HepG2 (cell line): Measurements from ENCODE around the gene CCDC197. TPM values are rescaled to one million over a fixed set of nuclear protein-coding genes. Genes with fewer than 3 reads are reported as not detected.

Experiments used
- ATAC-seq: fragments of 200-7000 bp; cut with Tn5 transposase; 3 replicates; pipeline ENCODE4 v1.9.1; 2020; ENCODE audit warnings: mild to moderate bottlenecking, moderate library complexity
- BruUV-seq: library from RNA; stranded (reverse); fragments of 400-500 nt; replicated peaks from 2 replicates; lab custom pipeline; 2021; lab: Mats Ljungman, UMichigan
- CTCF ChIA-PET: fragments of 300-600 bp; formaldehyde crosslinking; extraction: SDS; loops from one replicate; lab custom pipeline; 2021; ENCODE audit warnings: low total read pairs, inconsistent platforms, low intra/inter-chr PET ratio; lab: Yijun Ruan, JAX
- POLR2A ChIA-PET: fragments of 350-600 bp; sonication (Branson Sonifier 250); formaldehyde crosslinking; loops from one replicate; lab custom pipeline; 2020; ENCODE audit warnings: antibody characterized with exemption, inconsistent platforms; lab: Yijun Ruan, JAX
- DNase-seq: peaks from one replicate; pipeline ENCODE4 v3.0.0-alpha.2; 2015; ENCODE audit warnings: low spot score
- FAIRE-seq: peaks from 3 replicates; lab custom pipeline; 2011; peaks lifted over from hg19 to GRCh38; lab: Jason Lieb, UNC
- H2AFZ ChIP-seq: one replicate; pipeline ENCODE4 v1.6.1; 2011; ENCODE audit warnings: low read length, inconsistent platforms
- H3K27ac ChIP-seq: fragments of 300-600 bp; 3 replicates; pipeline ENCODE4 v1.8.0; 2011; ENCODE audit warnings: mixed run types, mild to moderate bottlenecking, mixed read lengths, low read length, inconsistent platforms; ENCODE audit not compliant: insufficient read depth; ENCODE audit errors: extremely low read length
- H3K27me3 ChIP-seq, 2 experiments: fragments of 200-600 bp in 1 of 2; 2 replicates in 1 of 2; 3 replicates in 1 of 2; pipeline versions ENCODE4 v1.6.0 to v1.8.0; 2011; ENCODE audit warnings: low read length in 2 of 2, mild to moderate bottlenecking in 2 of 2, moderate library complexity in 2 of 2, inconsistent platforms in 1 of 2; ENCODE audit not compliant: insufficient read depth in 2 of 2, control insufficient read depth in 1 of 2
- H3K36me3 ChIP-seq, 2 experiments: fragments of 200-600 bp in 1 of 2; replicated peaks in 1 of 2; 2 replicates in 1 of 2; 3 replicates in 1 of 2; pipeline versions ENCODE4 v1.5.1 to v1.8.0; 2011; ENCODE audit warnings: low read length in 2 of 2, inconsistent platforms in 1 of 2; ENCODE audit not compliant: insufficient read depth in 2 of 2, control insufficient read depth in 1 of 2
- H3K4me1 ChIP-seq: 2 replicates; pipeline ENCODE4 v1.5.1; 2012; ENCODE audit warnings: low read length, inconsistent platforms; ENCODE audit not compliant: insufficient read depth
- H3K4me2 ChIP-seq: 2 replicates; pipeline ENCODE4 v1.6.0; 2011; ENCODE audit warnings: low read depth, low read length, inconsistent platforms
- H3K4me3 ChIP-seq, 3 experiments: fragments of 200-600 bp in 1 of 3; sonication (generic), shearing (Covaris generic) in 1 of 3; replicated peaks in 1 of 3; 2 replicates each; pipeline ENCODE4 v1.5.1; 2011 to 2016; ENCODE audit warnings: low read length in 3 of 3, inconsistent platforms in 2 of 3, low read depth in 2 of 3, mild to moderate bottlenecking in 2 of 3, control low read depth in 1 of 3, mixed read lengths in 1 of 3; ENCODE audit not compliant: insufficient read depth in 1 of 3
- H3K79me2 ChIP-seq: one replicate; pipeline ENCODE4 v1.6.1; 2011; ENCODE audit warnings: low read length, inconsistent platforms; ENCODE audit not compliant: insufficient read depth
- H3K9ac ChIP-seq: 2 replicates; pipeline ENCODE4 v1.6.0; 2011; ENCODE audit warnings: mild to moderate bottlenecking, low read depth, low read length, inconsistent platforms; ENCODE audit not compliant: insufficient read depth
- H3K9me3 ChIP-seq: 2 replicates; pipeline ENCODE4 v1.5.1; 2012; ENCODE audit warnings: mild to moderate bottlenecking, low read length
- H4K20me1 ChIP-seq: 2 replicates; pipeline ENCODE4 v1.6.0; 2011; ENCODE audit warnings: inconsistent platforms, mild to moderate bottlenecking, low read length, moderate library complexity; ENCODE audit not compliant: insufficient read depth
- ADNP ChIP-seq: sonication (generic); formaldehyde crosslinking; IDR thresholded peaks from 2 replicates; pipeline ENCODE4 v1.4.0; 2020; ENCODE audit warnings: missing genetic modification reagents
- IRF2 ChIP-seq: IDR thresholded peaks from 2 replicates; pipeline ENCODE4 v1.6.1; 2018; ENCODE audit warnings: missing genetic modification reagents, missing compliant biosample characterization
- MEIS1 ChIP-seq: sonication (generic); formaldehyde crosslinking; IDR thresholded peaks from 2 replicates; pipeline ENCODE4 v1.9.0; 2021; ENCODE audit warnings: mild to moderate bottlenecking, missing genetic modification reagents, moderate library complexity, borderline replicate concordance
- ZNF629 ChIP-seq: sonication (generic); formaldehyde crosslinking; conservative IDR thresholded peaks from 2 replicates; pipeline ENCODE4 v1.5.0; 2020; ENCODE audit warnings: missing genetic modification reagents
- WGBS: methylation state at CpG from one replicate; pipeline ENCODE4 v1.1.6; 2017; ENCODE audit warnings: low lambda C conversion rate; 5-methylcytosine and 5-hydroxymethylcytosine counted together
- in situ Hi-C: cut with HindIII; loops from 2 replicates; pipeline ENCODE4 v1.10.0; 2017; ENCODE audit warnings: low pct_unique_long_range_greater_than_20kb; ENCODE audit not compliant: extremely low pct_ligation_motif_present
- intact Hi-C: fragments of 100-400 bp; cut with micrococcal nuclease; formaldehyde crosslinking; loops from one replicate; pipeline ENCODE4 v1.10.0; 2022; ENCODE audit not compliant: unreplicated experiment
- polyA plus RNA-seq, 8 experiments: library from polyadenylated mRNA; depleted of rRNA in 3 of 8; stranded (reverse) in 7 of 8; unstranded in 1 of 8; fragments of >200 nt; fragmentation: Illumina TruSeq in 4 of 8; extraction: Trizol in 4 of 8; gene quantifications; 2 replicates each; pipeline versions ENCODE4 v1.2.1 to v1.2.3, GENCODE V29; 2011 to 2016; ENCODE audit warnings: low read depth in 4 of 8, missing spikeins in 1 of 8, mixed read lengths in 1 of 8; ENCODE audit not compliant: insufficient read depth in 1 of 8
- total RNA-seq, 5 experiments: library from RNA; depleted of rRNA; stranded (reverse); fragments of >200 nt; fragmentation: Illumina TruSeq; extraction: Trizol; gene quantifications; 2 replicates each; pipeline ENCODE4 v1.2.3, GENCODE V29; 2016; ENCODE audit warnings: low read depth in 1 of 5
- TF ChIP-seq, protein P1 (sequence below): sonication (generic); formaldehyde crosslinking; IDR thresholded peaks from 2 replicates; pipeline ENCODE4 v1.4.0; 2020; ENCODE audit warnings: missing genetic modification reagents
- TF ChIP-seq, protein P2 (sequence below): sonication (generic); formaldehyde crosslinking; conservative IDR thresholded peaks from 2 replicates; pipeline ENCODE4 v1.4.0; 2020; ENCODE audit warnings: mild to moderate bottlenecking, missing genetic modification reagents, moderate library complexity

Gene CCDC197
- total and polyA plus RNA-seq, 2 of the 13 experiments (the other 11 are each of a cell fraction or from before 2014, with no cell fraction given), result 0.11 to 0.13 TPM

DNA sequence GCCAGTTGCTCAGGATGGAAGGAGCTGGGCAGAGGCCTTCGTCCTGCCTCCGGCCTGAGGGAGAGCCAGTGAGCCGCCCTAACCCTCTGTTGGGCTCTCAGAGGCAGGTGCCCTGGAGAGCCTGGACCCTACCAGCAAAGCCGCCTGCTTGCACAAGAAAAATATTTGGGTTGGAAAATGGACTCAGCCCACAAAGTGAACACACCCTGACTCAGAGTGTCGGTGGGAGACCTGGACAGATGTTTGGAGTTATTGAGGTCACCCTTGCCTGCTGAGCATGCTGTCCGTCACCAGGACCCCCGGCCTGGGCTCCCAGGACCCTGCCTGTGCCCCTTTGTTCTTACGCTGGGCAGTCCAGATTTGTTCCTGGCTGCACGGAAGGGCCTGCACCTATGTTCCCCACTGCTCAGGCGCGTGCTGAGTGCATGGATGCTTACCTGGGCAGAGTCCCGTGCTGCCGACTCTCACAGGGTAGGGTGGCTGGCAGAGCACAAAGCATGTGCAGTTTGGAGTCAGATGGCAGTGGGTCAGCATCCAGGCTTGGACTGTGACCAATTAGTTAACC, 47.5 kb upstream of the CCDC197 start:
- in situ Hi-C loops (no loop called here), intact Hi-C loops (loop anchor here (10.0 kb wide), 1 partner anchor 185 kb away; no protein-coding TSS in a partner anchor)
- H3K27me3 ChIP-seq, result no peaks in the 10 kb centered on the region; a peak in 2 of 5 replicates
- H3K4me2 ChIP-seq, result no peak overlapping the region
- ChIA-PET CTCF (no interaction called here), POLR2A (interaction anchor here (1.3 to 1.4 kb wide), 2 partner anchors 10 to 16 kb away, joined by 3 read pairs; no protein-coding TSS in a partner anchor)
- no peak for TF ChIP-seq IRF2
- peak; percentile 61; the same call in 1 of the 2 replicates for TF ChIP-seq ZNF629 (CRISPR knock-in tag)
- no peak for TF ChIP-seq MEIS1 (CRISPR knock-in tag)
- no peak overlapping the region for H3K4me3 ChIP-seq
- ATAC-seq (no peak), FAIRE-seq (no peak), DNase-seq (no peak)
- no peaks in the 10 kb centered on the region for H3K9me3 ChIP-seq
- H3K36me3 ChIP-seq, result no peaks in the 10 kb centered on the region
- H4K20me1 ChIP-seq, result no peaks in the 10 kb centered on the region
- H3K4me1 ChIP-seq, result peaks cover 54% of the 10 kb centered on the region
- no peaks in the 10 kb centered on the region for H3K79me2 ChIP-seq
- no peak overlapping the region for H3K27ac ChIP-seq
- no peak overlapping the region for H3K9ac ChIP-seq
- H2AFZ ChIP-seq, result no peak overlapping the region
- no TSS peak for BruUV-seq
- WGBS, result 90% methylated on average over 3 of the region's 13 CpGs

DNA sequence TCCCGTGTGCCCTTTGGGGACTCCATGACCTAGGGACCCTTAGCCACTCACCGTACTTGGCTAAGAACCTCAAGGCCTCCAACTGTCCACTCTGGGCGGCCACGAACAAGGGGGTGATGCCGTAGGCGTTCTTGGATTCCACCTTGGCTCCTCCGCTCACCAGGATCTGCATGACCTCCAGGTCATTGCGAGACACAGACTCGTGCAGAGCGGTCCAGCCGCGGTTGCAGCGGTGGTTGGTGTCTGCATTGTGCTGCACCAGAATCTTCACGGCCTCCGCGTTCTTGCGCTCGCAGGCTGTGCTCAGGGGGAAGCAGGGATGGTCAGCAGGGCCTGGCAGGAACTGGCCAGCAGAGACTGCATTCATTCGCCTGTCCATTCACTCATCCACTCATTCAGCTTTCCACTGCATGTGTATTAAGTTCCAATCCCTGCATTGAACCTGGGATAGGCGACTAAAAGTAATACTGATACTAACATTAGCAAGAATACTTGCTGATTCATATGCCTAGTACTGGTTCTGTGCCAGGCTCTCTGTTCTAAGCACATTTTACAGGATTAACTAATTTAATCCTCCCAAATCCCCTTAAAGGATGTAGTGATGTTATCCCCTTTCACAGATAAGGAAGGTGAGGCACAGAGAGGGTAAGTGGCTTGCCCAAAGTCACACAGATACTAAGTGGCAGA, 46.0 kb upstream of the CCDC197 start:
- no peaks in the 10 kb centered on the region for H3K36me3 ChIP-seq
- DNase-seq (no peak), FAIRE-seq (no peak), ATAC-seq (no peak)
- H2AFZ ChIP-seq, result no peak overlapping the region
- peaks cover 54% of the 10 kb centered on the region for H3K4me1 ChIP-seq
- 86% methylated on average over 20 of the region's 20 CpGs for WGBS
- H3K4me2 ChIP-seq, result no peak overlapping the region
- no peak overlapping the region for H3K4me3 ChIP-seq
- ChIA-PET CTCF (no interaction called here), POLR2A (no interaction called here)
- no peak overlapping the region for H3K9ac ChIP-seq
- no peaks in the 10 kb centered on the region for H3K79me2 ChIP-seq
- no peaks in the 10 kb centered on the region for H4K20me1 ChIP-seq
- H3K27me3 ChIP-seq, result no peaks in the 10 kb centered on the region
- no peaks in the 10 kb centered on the region for H3K9me3 ChIP-seq
- H3K27ac ChIP-seq, result no peak overlapping the region
- TF ChIP-seq, protein P1, sequence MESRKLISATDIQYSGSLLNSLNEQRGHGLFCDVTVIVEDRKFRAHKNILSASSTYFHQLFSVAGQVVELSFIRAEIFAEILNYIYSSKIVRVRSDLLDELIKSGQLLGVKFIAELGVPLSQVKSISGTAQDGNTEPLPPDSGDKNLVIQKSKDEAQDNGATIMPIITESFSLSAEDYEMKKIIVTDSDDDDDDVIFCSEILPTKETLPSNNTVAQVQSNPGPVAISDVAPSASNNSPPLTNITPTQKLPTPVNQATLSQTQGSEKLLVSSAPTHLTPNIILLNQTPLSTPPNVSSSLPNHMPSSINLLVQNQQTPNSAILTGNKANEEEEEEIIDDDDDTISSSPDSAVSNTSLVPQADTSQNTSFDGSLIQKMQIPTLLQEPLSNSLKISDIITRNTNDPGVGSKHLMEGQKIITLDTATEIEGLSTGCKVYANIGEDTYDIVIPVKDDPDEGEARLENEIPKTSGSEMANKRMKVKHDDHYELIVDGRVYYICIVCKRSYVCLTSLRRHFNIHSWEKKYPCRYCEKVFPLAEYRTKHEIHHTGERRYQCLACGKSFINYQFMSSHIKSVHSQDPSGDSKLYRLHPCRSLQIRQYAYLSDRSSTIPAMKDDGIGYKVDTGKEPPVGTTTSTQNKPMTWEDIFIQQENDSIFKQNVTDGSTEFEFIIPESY (CRISPR knock-in tag), result 0 out of 2 replicates have a peak, but pooled peaks have one; percentile 47
- TF ChIP-seq, protein P2, sequence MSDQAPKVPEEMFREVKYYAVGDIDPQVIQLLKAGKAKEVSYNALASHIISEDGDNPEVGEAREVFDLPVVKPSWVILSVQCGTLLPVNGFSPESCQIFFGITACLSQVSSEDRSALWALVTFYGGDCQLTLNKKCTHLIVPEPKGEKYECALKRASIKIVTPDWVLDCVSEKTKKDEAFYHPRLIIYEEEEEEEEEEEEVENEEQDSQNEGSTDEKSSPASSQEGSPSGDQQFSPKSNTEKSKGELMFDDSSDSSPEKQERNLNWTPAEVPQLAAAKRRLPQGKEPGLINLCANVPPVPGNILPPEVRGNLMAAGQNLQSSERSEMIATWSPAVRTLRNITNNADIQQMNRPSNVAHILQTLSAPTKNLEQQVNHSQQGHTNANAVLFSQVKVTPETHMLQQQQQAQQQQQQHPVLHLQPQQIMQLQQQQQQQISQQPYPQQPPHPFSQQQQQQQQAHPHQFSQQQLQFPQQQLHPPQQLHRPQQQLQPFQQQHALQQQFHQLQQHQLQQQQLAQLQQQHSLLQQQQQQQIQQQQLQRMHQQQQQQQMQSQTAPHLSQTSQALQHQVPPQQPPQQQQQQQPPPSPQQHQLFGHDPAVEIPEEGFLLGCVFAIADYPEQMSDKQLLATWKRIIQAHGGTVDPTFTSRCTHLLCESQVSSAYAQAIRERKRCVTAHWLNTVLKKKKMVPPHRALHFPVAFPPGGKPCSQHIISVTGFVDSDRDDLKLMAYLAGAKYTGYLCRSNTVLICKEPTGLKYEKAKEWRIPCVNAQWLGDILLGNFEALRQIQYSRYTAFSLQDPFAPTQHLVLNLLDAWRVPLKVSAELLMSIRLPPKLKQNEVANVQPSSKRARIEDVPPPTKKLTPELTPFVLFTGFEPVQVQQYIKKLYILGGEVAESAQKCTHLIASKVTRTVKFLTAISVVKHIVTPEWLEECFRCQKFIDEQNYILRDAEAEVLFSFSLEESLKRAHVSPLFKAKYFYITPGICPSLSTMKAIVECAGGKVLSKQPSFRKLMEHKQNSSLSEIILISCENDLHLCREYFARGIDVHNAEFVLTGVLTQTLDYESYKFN (CRISPR knock-in tag), result no peak
- no peak for TF ChIP-seq ADNP (CRISPR knock-in tag)
- BruUV-seq, result no TSS peak
- in situ Hi-C loops, result no loop called here
- intact Hi-C loops, result loop anchor here (10.0 kb wide), 1 partner anchor 184 kb away; no protein-coding TSS in a partner anchor
